GM18520 (cell line): ENCODE results near the gene TRAPPC6A.

Experiments
- ATAC-seq: cut with Tn5 transposase; IDR thresholded peaks from one replicate; pipeline ENCODE4 v1.9.1; 2021; ENCODE audit not compliant: unreplicated experiment

The TRAPPC6A gene

DNA sequence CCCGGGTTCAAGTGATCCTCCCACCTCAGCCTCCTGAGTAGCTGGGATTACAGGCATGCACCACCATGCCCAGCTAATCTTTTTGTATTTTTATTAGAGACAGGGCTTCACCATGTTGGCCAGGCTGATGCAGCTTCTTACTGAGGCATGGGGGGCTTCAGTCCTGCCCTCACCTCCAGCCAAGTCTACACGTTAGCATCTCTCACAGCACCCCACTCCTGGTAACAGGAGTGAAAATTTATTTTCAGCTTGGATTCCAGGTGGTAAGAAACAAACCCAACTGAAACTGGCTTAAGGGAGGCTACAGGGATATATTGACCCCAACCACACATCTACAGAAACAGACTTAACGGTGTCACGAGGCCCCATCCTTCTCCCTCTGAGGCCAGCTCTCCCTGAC lies 27.9 kb downstream of the TRAPPC6A start:
- no peak for ATAC-seq

DNA sequence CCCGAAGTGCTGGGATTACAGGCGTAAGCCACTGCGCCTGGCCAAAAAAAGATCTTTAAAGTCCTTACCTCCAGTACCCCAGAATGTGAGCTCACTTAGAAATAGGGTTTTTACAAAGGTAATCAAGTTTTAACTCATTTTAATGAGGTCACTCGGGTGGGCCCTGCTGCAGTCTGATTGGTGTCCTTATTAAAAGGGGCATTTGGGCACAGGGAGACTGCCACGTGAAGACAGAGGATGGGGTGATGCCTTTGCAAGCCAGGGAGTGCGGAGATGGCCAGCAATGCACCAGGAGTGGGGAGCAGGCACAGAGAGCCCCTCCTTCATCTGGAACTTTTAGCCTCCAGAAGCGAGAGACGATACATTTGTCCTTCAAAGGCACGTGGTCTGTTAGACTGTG lies 28.9 kb downstream of the TRAPPC6A start:
- ATAC-seq, result no peak

DNA sequence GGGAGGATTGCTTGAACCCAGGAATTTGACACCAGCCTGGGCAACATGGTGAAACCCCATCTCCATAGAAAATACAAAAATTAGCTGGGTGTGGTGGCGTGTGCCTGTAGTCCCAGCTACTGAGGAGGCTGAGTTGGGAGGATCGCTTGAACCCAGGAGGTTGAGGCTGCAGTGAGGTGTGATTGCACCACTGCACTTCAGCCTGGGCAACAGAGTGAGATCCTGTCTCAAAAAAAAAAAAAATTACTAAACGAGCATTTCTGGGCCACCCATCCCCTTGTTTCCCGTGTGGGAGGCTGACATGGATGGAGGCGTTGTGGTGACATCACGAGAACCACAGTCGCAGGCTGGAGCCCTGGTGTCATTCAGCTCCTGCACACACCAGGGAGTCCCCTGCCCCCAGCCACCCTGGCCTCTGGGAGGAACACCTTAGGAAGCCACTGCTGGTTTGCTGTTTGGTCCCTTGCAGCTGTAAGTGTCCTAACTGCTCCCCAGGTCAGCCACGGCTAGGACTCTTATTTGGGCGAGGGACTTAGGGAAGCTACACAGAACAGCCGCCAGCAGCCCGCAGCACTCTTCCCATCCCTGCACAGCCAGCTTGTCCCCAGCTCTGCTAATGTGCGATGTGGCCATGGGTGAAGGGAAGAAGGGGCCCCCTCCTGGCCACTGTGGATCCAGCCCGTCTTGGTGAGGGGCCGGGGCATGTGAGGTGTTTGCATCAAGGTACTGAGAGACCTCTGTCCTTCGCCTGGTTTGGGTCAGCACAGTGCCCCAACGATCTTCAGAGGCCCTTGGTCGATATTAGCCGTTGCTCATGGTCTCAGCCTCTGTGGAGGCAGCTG lies 30.0 kb downstream of the TRAPPC6A start:
- ATAC-seq, result no peak

DNA sequence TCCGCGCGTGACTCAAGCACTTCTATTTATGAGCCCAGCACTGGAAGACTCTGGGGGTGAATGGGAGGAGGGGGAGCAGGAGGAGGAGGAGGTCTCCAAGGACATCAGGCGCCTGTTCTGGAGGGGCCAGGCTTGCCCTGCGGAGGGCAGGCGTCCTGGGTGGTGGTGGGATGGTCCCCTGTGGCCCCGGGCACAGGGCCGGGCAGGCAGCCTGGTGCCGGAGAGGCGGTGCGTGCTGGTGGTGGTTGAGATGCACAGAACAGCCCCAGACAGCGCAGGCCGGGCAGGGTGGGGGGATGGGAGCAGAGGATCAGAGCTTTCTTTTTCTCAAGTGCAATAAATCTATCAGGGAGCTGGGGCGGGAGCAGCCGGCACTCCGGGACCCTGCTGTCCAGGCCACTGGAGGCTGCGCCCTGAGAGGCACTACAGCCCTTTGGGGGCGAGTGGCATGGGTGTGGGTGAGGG lies 31.3 kb downstream of the TRAPPC6A start:
- no peak for ATAC-seq

DNA sequence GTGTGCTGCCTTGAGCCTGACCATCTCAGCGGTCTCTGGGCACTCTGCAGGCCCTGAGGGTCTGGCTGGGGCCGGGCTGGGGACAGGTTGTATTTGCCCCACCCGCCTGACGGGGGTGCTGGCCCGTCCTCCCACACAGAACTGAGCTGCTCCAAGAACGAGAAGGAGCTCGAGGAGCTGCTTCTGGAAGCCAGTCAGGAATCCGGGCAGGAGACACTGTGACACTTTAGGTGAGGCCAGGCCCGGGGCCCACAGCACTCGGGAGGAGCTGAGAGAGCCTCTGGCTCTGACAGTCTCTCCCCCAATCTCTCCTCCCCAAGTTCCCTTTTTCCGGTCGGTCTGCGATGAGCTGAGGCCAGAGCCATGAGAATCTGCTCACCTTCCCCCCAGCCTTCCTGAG lies 31.8 kb downstream of the TRAPPC6A start:
- ATAC-seq, result no peak

DNA sequence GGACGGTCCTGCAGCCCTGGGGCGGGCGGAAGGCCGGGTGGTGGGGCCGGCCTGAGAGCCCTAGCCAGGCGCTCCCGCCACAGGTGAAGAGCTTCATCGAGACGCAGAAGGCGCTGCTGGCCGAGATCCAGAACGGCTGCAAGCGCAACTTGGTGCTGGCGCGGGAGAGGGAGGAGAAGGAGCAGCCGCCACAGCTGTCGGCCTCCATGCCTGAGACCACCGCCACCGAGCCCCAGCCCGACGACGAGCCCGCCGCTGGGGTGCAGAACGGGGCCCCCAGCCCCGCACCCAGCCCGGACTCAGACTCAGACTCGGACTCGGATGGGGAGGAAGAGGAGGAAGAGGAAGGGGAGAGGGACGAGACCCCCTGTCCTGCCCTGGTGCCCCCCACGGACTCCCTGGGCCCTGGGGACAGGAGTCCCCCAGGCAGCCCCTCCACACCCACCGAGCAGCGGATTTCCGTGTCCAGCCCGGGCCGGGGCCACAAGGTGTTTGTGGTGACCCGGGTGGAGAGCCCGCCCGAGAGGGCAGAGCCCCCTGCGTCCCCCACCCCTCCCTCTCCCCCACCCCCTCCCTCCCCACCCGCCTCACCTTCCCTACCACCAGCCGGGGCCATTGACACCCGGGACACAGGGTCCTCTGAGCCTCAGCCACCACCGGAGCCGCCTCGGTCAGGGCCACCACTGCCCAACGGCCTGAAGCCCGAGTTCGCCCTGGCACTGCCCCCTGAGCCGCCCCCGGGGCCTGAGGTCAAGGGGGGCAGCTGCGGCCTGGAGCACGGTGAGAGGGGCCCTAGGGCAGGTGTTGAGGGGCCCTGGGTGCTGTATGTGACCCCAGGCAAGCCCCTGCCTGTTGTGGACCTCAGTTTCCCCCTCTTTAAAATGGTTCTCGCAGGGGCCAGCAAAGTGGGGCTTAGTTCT lies 32.5 kb downstream of the TRAPPC6A start:
- no peak for ATAC-seq

DNA sequence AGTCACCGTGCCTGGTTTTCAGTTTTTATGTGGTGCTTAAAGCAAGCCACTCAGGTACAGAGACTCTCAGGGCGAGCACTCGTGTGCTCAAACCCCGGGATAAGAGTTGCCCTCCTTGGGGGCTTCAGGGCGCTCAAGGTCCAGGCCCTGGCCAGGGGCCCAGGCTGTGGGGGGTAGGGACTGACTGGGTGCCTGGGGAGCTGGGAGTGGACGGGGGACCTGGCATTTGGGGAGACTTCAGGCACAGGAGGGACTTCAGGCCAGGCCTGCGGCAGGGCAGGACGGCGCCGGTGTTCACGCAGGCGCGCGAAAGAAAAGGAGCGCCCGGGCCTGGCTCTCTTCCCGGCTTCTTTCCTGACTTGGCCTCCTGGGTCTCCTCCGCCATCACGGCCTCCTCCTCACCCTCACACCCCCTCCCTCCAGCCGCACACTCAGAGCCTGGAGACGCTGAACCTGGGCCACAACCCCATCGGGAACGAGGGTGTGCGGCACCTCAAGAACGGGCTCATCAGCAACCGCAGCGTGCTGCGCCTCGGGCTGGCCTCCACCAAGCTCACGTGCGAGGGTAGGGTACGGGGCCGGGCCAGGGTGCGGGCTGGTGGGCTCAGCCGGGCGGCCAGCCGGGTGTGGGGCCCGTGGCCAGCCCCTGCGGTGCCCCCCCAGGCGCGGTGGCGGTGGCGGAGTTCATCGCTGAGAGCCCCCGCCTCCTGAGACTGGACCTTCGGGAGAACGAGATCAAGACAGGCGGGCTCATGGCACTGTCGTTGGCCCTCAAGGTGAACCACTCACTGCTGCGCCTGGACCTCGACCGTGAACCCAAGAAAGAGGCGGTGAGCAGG lies 33.4 kb downstream of the TRAPPC6A start:
- ATAC-seq, result no peak

DNA sequence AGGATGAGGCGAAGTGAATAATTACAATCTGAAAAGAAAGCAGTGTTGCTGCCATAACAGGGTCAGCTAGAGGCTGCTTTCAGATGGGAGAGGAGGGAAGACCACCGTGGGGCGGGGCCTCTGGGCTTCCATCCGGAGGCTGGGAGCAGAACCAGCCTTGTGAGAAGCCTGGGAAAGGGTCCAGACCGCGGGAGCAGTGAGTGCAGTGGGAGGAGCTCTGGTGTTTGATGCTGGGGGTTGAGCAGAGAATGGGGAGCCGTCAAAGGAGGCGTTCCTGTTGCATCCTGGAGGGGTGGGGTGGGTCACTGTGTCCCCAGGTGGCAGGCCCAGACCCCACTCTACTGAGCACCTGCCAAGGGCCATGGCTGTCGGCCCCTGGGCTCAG lies 35.3 kb downstream of the TRAPPC6A start:
- ATAC-seq, result no peak

DNA sequence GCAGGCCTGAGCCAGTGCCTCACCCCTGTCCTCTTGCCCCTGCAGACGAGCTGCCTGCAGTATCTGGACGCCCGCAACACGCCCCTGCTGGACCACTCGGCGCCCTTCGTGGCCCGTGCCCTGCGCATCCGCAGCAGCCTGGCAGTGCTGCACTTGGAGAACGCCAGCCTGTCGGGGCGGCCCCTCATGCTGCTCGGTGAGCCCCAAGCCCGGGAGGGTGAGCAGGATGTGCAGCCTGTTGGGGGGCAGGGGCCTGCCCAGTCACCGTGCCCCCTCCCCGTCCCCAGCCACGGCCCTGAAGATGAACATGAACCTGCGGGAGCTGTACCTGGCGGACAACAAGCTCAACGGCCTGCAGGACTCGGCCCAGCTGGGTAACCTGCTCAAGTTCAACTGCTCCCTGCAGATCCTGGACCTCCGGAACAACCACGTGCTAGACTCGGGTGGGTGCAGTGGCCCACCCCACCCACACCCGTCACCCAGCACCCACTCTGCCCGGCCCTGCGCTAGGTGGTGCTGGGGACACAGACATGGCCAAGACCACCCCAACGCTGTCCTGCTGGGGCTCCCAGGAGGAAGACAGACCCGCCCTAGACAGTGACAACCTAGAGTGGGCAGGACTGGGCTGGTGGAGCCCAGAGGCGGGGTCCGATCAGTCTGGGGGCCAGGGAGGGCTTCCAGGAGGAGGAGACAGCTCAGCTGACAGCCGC lies 35.9 kb downstream of the TRAPPC6A start:
- no peak for ATAC-seq

DNA sequence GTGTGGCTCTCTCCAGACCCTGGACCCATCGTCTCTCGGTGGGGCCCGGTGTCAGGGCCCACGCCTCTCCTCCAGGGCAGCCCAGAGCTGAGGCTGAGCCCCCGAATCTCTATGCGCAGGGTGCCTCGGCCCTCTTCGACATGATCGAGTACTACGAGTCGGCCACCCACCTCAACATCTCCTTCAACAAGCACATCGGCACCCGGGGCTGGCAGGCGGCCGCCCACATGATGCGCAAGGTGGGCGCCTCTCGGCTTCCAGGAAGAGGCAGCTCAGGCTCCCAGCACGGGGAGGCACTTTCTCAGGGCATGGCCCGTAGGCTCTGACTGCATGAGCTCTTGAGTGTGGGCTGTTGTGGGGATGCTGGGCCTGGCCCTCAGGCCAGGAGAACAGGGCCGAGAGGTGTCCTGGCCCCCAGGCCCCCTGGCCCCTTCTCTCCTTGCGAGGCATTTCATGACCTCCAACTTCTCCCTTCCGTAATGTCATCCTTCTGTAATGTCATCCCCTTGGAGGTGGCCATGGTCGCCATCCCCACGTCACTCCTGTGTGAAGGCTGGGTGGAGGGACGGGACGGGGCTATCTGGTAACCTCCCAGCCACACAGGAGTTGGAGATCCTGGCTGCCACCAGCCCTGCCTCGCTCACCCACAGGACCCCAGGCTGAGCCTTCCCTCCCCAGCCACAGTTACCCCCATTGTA lies 36.7 kb downstream of the TRAPPC6A start:
- ATAC-seq, result no peak

DNA sequence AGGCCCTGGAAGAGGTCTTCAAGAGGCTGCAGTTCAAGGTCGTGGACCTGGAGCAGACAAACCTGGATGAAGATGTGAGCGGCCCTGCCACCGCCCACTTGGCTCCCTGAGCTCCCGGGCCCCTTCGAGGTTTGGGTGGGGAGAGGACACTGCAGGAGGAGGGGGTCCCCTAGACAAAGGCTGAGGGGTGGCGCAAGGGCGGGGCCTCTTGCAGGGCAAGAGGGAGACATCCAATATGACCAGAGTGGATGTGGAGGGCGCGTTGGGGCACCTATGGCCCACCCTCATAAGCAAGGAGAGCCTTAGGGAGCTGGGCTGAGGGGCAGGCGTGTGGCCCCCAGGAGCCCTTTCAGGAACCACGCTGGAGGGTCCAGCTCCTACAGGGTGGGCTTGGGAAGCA lies 37.5 kb downstream of the TRAPPC6A start:
- no peak for ATAC-seq

DNA sequence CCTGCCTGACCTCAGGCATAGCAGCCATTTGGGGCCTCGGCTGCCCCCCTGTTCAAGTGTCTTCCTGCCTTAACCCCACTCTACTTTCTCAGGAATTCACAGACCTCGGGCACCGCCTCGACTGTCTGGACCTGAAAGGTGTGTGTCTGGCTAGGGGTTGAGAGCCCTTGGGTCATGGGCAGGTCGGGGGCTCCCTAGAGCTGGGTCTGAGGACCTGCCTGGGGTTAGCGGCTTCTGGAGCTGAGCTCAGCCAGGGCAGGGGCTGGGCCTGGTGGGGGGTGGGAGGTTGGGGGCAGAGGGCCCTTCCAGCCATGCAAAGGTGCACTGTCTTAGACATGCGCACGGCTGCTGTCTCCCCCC lies 37.9 kb downstream of the TRAPPC6A start:
- ATAC-seq, result no peak

DNA sequence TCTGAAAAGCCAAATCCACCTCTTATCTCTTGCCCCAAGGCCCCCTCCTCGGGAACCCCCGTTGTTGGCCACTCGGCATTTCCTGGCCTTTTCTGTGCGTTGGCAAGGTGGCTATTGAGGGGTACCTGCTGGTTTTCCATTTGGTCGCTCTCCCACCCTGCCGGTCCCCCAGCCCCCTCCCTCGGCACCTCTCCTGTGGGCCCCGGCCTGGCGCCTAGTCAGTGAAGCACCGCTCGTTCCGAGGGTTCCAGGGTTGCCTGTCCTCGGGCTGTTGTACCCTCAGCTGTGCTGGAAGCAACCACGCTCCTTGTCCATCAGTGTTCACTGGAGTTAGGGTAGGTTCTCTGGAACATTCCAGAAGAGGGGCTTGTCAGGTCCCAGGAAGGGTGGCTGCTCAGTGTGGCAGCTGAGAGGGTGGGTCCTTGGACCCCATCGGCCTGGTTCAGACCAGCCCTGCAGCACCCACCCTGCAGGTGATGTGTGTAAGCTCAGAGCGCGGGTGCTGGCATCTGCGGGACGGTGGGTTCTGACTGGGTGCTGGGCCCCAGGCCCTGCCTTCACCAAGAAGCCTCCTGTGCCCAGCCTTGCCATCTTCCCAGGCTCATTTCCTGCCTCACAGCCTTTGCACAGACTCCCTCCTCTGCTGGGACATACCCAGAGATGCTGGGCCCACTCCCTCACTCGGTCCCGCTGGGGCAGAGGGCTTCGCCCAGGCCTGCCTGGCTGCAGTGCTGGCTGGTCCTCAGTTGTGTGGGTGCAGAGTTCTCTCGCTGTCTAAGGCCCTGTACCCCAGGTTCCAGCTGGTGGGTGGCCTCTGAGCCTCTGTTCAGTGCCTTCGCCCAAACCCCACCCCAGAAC lies 38.5 kb downstream of the TRAPPC6A start:
- no peak for ATAC-seq

DNA sequence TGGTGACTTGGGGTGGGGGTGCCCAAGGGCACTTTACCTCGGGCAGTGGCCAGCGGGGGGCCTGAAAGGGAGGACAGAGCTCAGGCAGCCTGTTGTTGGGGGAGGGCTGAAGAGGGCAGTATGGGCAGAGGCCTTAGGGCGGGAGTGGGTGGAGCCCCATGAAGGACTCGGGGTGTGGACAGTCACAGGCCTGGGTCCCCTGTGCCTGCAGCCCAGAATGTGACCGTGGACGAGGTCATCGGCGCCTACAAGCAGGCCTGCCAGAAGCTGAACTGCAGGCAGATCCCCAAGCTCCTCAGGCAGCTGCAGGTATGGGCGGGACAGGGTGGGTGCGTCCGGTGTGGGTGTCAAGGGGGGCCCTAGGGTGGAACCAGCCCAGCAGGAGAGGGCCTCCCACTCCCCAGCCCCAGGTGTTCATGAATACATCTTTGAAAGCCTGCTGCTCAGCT lies 39.7 kb downstream of the TRAPPC6A start:
- no peak for ATAC-seq

DNA sequence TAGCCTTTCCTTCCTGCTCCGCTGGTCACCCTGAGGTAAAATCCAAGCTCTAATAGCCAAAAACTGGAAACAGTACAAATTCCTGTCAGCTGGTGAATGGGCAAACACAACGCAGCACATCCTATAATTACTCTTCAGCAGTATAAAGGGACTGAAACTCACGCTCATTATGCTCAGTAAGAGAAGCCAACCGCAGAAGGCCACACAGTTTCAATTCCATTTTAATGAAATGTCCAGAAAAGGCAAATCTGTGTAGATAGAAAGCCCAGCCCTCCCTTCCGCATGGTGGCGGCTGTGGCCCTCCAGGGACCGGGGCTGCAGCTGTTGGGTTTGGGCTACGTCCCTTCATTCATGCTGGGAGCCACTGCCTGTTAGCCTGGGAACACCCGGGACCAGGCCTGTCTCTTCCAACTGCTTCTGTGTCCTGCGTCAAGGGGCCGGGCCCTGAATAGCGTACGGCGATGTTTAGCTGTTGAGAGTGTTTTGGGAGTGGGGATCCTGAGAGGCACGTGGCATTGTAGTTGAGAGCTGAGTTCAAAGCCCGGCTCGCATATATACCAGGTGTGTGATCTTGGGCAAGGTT lies 40.8 kb downstream of the TRAPPC6A start:
- peak; percentile 75 for ATAC-seq

DNA sequence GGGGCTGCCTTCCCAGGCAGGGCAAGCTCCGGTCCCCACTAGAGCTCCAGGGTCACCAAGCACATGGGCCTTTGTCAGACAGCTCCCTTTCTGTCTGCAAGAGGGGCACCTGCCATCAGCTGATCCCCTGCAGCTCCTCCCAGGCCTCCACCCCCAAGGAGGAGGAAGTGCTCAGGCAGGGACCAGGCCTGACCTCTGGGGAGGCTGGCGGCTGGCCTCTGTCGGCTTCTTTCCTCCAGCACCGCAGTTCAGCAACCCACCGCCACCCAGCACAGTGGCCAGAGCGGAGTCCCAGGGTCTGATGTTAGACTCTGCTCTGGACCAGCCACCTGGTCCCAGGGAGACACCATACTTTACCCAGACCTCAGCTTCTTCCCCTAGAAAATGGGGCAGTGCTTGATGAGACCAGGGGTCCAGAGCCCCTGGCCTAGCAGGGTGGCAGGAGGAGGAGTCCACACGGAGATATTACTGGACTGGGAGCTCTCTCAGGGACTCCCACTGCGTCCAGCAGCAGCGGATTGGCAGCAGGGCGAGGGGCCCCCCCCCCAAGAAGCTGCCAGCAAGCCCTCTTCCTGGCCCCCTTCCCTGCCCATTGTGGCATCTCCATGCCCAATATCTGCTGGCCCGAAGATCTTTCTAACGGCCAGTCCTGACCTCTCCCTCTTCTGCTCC lies 41.4 kb downstream of the TRAPPC6A start:
- no peak for ATAC-seq

DNA sequence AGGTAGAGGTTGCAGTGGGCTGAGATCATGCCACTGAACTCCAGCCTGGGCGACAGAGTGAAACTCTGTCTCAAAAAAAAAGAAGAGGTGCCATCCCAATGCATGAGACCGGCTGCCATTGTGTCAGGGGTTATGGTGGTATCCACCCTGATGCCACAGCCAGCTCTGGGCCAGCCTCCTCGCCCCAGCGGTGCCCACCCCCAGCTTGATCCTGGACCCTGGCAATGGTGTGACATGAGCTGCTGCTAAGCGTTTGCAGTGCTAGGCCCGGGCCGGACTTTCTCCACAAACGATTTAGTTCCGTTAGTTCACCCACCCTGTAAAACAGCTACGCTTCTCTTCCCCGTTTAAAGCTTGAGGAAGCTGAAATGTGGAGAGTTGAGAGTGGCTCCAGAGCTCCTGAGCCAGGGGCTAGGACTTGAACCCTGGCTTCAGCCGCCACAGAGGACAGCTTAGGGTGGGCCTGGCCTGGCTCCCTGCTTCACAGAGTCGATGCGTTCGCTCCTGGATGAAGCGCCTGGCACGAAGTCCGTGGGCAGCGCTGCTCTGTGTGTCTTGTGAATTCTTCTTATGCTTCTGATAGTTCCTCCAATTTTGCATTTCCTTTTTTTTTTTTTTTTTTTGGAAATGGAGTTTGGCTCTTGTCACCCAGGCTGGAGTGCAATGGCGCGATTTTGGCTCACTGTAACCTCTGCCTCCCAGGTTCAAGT lies 42.7 kb downstream of the TRAPPC6A start:
- no peak for ATAC-seq
